ENCODE results near the gene MARCO. TPM values are rescaled to one million over a fixed set of nuclear protein-coding genes. Genes with fewer than 3 reads are reported as not detected.
"Not testable (repeated sequence)": the region's sequence is repeated elsewhere in the genome, so short reads cannot be mapped to it uniquely, and the experiment has no call there.

The MARCO gene
- total and polyA plus RNA-seq, 4 donors = 0.19 to 3.0 (median 0.44) TPM

- Histone ChIP-seq H3K36me3 (ENCODE audit: control insufficient read depth, insufficient read depth, low read length) (no peaks in the 10 kb centered on the region), H3K9me3 (ENCODE audit: control insufficient read depth, insufficient read depth, low read length) (no peaks in the 10 kb centered on the region), H3K4me1 (ENCODE audit: control insufficient read depth, insufficient read depth, low read length) (no peaks in the 10 kb centered on the region), H3K27ac (ENCODE audit: low read depth, low read length) (no peak overlapping the region), H3K27me3 (ENCODE audit: control insufficient read depth, insufficient read depth, low read length) (no peaks in the 10 kb centered on the region), H3K4me3 (ENCODE audit: low read depth, low read length) (no peak overlapping the region)
- no peak for DNase-seq (ENCODE audit: low read depth in 4 of 6, low spot score in 6 of 6)
- no CpG with 5 or more reads among the region's 3 CpGs for WGBS (ENCODE audit: insufficient coverage)
Measured at GRCh38 chr2:119024568-119024967, 82.6 kb downstream of the MARCO start.

GRCh38 chr2:119025013-119025412 is 83.0 kb downstream of the MARCO start:
- Histone ChIP-seq H3K27me3 (ENCODE audit: control insufficient read depth, insufficient read depth, low read length) (no peaks in the 10 kb centered on the region), H3K27ac (ENCODE audit: low read depth, low read length) (no peak overlapping the region), H3K9me3 (ENCODE audit: control insufficient read depth, insufficient read depth, low read length) (no peaks in the 10 kb centered on the region), H3K36me3 (ENCODE audit: control insufficient read depth, insufficient read depth, low read length) (no peaks in the 10 kb centered on the region), H3K4me1 (ENCODE audit: control insufficient read depth, insufficient read depth, low read length) (no peaks in the 10 kb centered on the region), H3K4me3 (ENCODE audit: low read depth, low read length) (no peak overlapping the region)
- no peak for DNase-seq (ENCODE audit: low read depth in 4 of 6, low spot score in 6 of 6)
- 88% methylated on average over 6 of the region's 7 CpGs for WGBS (ENCODE audit: insufficient coverage)

DNA sequence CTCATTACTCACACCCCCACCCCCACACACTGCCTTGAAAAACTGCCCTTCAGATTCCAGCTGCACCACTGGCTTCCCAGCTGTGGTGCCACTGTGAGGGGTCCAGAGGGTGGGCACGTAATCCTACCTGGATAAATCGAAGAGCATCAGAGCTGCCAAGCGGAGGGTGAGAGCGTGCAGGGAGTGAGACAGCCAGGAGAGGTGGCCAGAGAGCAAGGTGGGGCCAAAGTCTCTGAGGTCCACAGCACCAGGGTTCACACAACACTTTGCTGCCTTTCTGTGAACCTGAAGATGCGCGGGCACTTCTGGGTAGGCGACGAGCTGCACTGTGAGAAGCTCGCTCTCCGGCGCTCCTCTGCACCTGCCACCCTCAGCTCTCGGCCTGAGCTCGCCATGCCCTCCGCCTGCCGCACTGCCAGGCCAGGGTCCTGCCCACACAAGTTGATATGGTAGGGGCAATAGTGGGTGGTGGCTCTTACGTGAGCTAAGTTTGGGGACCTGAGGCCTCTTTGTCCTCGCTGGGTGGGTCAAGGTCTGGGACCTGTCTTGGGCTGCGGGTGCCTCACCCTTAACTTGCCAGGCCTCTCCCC is 83.9 kb downstream of the MARCO start:
- DNase-seq (ENCODE audit: low read depth in 4 of 6, low spot score in 6 of 6) = no peak
- H3K27ac ChIP-seq (ENCODE audit: low read depth, low read length) = no peak overlapping the region
- no peaks in the 10 kb centered on the region for H3K36me3 ChIP-seq (ENCODE audit: control insufficient read depth, insufficient read depth, low read length)
- WGBS (ENCODE audit: insufficient coverage) = 90% methylated on average over 18 of the region's 18 CpGs
- no peak overlapping the region for H3K4me3 ChIP-seq (ENCODE audit: low read depth, low read length)
- no peaks in the 10 kb centered on the region for H3K27me3 ChIP-seq (ENCODE audit: control insufficient read depth, insufficient read depth, low read length)
- no peaks in the 10 kb centered on the region for H3K9me3 ChIP-seq (ENCODE audit: control insufficient read depth, insufficient read depth, low read length)
- no peaks in the 10 kb centered on the region for H3K4me1 ChIP-seq (ENCODE audit: control insufficient read depth, insufficient read depth, low read length)

GRCh38 chr2:119026890-119027289 is 84.9 kb downstream of the MARCO start:
- WGBS (ENCODE audit: insufficient coverage) = 20% methylated on average over 2 of the region's 5 CpGs
- no peaks in the 10 kb centered on the region for H3K9me3 ChIP-seq (ENCODE audit: control insufficient read depth, insufficient read depth, low read length)
- no peaks in the 10 kb centered on the region for H3K36me3 ChIP-seq (ENCODE audit: control insufficient read depth, insufficient read depth, low read length)
- no peaks in the 10 kb centered on the region for H3K27me3 ChIP-seq (ENCODE audit: control insufficient read depth, insufficient read depth, low read length)
- no peaks in the 10 kb centered on the region for H3K4me1 ChIP-seq (ENCODE audit: control insufficient read depth, insufficient read depth, low read length)
- DNase-seq (ENCODE audit: low read depth in 4 of 6, low spot score in 6 of 6) = peak in 1 of 6 donors; percentile 33
- no peak overlapping the region for H3K27ac ChIP-seq (ENCODE audit: low read depth, low read length)
- H3K4me3 ChIP-seq (ENCODE audit: low read depth, low read length) = no peak overlapping the region

GRCh38 chr2:119028327-119029174 is 86.6 kb downstream of the MARCO start:
- H3K4me3 ChIP-seq (ENCODE audit: low read depth, low read length) = no peak overlapping the region
- no peaks in the 10 kb centered on the region for H3K4me1 ChIP-seq (ENCODE audit: control insufficient read depth, insufficient read depth, low read length)
- no peaks in the 10 kb centered on the region for H3K36me3 ChIP-seq (ENCODE audit: control insufficient read depth, insufficient read depth, low read length)
- no peak overlapping the region for H3K27ac ChIP-seq (ENCODE audit: low read depth, low read length)
- no peaks in the 10 kb centered on the region for H3K9me3 ChIP-seq (ENCODE audit: control insufficient read depth, insufficient read depth, low read length)
- DNase-seq (ENCODE audit: low read depth in 4 of 6, low spot score in 6 of 6) = peak in 2 of 6 donors; percentile 29 to 52
- no peaks in the 10 kb centered on the region for H3K27me3 ChIP-seq (ENCODE audit: control insufficient read depth, insufficient read depth, low read length)
- 63% methylated on average over 9 of the region's 13 CpGs for WGBS (ENCODE audit: insufficient coverage)

DNA sequence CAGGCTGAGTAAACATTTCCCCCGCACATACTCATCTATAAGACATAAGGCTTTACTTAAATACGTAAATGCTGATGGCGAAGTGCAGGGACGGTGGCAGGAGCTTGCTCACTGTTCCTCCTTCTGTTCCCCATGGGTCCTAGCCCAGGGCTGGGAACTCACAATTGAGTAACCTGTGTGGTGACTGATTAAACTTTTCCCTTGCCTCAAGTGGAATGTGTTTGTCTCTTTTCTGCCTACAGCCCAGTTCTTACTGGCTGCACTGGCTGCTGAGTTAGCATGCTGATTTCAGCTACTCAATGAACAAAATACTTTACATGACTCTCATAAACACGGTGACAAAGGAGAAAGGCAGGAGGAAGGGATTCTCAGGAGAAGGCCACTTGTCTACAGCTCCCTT is 87.3 kb downstream of the MARCO start:
- Histone ChIP-seq H3K9me3 (ENCODE audit: control insufficient read depth, insufficient read depth, low read length) (no peaks in the 10 kb centered on the region), H3K27me3 (ENCODE audit: control insufficient read depth, insufficient read depth, low read length) (no peaks in the 10 kb centered on the region), H3K36me3 (ENCODE audit: control insufficient read depth, insufficient read depth, low read length) (no peaks in the 10 kb centered on the region), H3K4me3 (ENCODE audit: low read depth, low read length) (no peak overlapping the region), H3K4me1 (ENCODE audit: control insufficient read depth, insufficient read depth, low read length) (no peaks in the 10 kb centered on the region), H3K27ac (ENCODE audit: low read depth, low read length) (no peak overlapping the region)
- no peak for DNase-seq (ENCODE audit: low read depth in 4 of 6, low spot score in 6 of 6)
- 79% methylated on average over 3 of the region's 5 CpGs for WGBS (ENCODE audit: insufficient coverage)

- not testable (repeated sequence) for H3K4me3 ChIP-seq (ENCODE audit: low read depth, low read length); H3K36me3 ChIP-seq (ENCODE audit: control insufficient read depth, insufficient read depth, low read length); H3K9me3 ChIP-seq (ENCODE audit: control insufficient read depth, insufficient read depth, low read length); H3K4me1 ChIP-seq (ENCODE audit: control insufficient read depth, insufficient read depth, low read length); DNase-seq (ENCODE audit: low read depth in 4 of 6, low spot score in 6 of 6); H3K27ac ChIP-seq (ENCODE audit: low read depth, low read length); H3K27me3 ChIP-seq (ENCODE audit: control insufficient read depth, insufficient read depth, low read length)
- 60% methylated on average over 1 of the region's 5 CpGs for WGBS (ENCODE audit: insufficient coverage)
Measured at GRCh38 chr2:119037922-119038321, 95.9 kb downstream of the MARCO start.

GRCh38 chr2:119040730-119041129 is 98.7 kb downstream of the MARCO start:
- DNase-seq (ENCODE audit: low read depth in 4 of 6, low spot score in 6 of 6) = no peak
- Histone ChIP-seq H3K4me1 (ENCODE audit: control insufficient read depth, insufficient read depth, low read length) (no peaks in the 10 kb centered on the region), H3K27me3 (ENCODE audit: control insufficient read depth, insufficient read depth, low read length) (no peaks in the 10 kb centered on the region), H3K9me3 (ENCODE audit: control insufficient read depth, insufficient read depth, low read length) (peaks cover 2% of the 10 kb centered on the region), H3K36me3 (ENCODE audit: control insufficient read depth, insufficient read depth, low read length) (no peaks in the 10 kb centered on the region), H3K27ac (ENCODE audit: low read depth, low read length) (no peak overlapping the region), H3K4me3 (ENCODE audit: low read depth, low read length) (no peak overlapping the region)
- 86% methylated on average over 11 of the region's 11 CpGs for WGBS (ENCODE audit: insufficient coverage)

Measured in spinal cord (tissue), 10 donors.